GM12878 (cell line): ENCODE results near the gene SYNRG.

ENCODE experiments used
- ATF2 ChIP-seq: IDR thresholded peaks from 2 replicates; pipeline ENCODE4 v1.6.1; 2012; ENCODE audit warnings: low read length, inconsistent platforms
- BRCA1 ChIP-seq: IDR thresholded peaks from 2 replicates; pipeline ENCODE4 v1.6.1; 2011; ENCODE audit warnings: low read depth, low read length, improper control_type of control experiment
- CEBPB ChIP-seq, 2 experiments: fragments of 150-350 bp in 1 of 2; IDR thresholded peaks; 2 replicates each; pipeline ENCODE4 v1.6.1; 2012 to 2014; ENCODE audit warnings: low read depth in 2 of 2, low read length in 2 of 2, borderline replicate concordance in 1 of 2, inconsistent platforms in 1 of 2
- CTCF ChIP-seq, 3 experiments: IDR thresholded peaks in 2 of 3; conservative IDR thresholded peaks in 1 of 3; 2 replicates each; pipeline ENCODE4 v1.5.1; 2011; ENCODE audit warnings: low read depth in 3 of 3, low read length in 3 of 3, mild to moderate bottlenecking in 3 of 3, control low read depth in 2 of 3, moderate library complexity in 2 of 3, inconsistent platforms in 1 of 3, mixed read lengths in 1 of 3; ENCODE audit not compliant: control insufficient read depth in 2 of 3, insufficient read depth in 1 of 3; ENCODE audit errors: extremely low read depth in 1 of 3
- ETV6 ChIP-seq, 2 experiments: fragments of 450-650 bp in 1 of 2; IDR thresholded peaks in 1 of 2; conservative IDR thresholded peaks in 1 of 2; 2 replicates each; pipeline ENCODE4 v1.6.1; 2014; ENCODE audit warnings: antibody characterized with exemption in 1 of 2, borderline replicate concordance in 1 of 2, low read depth in 1 of 2, mild to moderate bottlenecking in 1 of 2, moderate library complexity in 1 of 2
- HDGF ChIP-seq: fragments of 450-650 bp; IDR thresholded peaks from 2 replicates; pipeline ENCODE4 v1.6.1; 2016; ENCODE audit warnings: antibody characterized with exemption
- MYC ChIP-seq: IDR thresholded peaks from 2 replicates; pipeline ENCODE4 v1.6.1; 2011; ENCODE audit warnings: mild to moderate bottlenecking, low read length, moderate library complexity, inconsistent platforms; ENCODE audit not compliant: insufficient read depth, insufficient replicate concordance, insufficient read length, severe bottlenecking
- POLR2A ChIP-seq: IDR thresholded peaks from 2 replicates; pipeline ENCODE4 v1.6.1; 2011; ENCODE audit warnings: low read depth, mild to moderate bottlenecking, low read length
- RAD21 ChIP-seq: IDR thresholded peaks from 2 replicates; pipeline ENCODE4 v1.6.1; 2011; ENCODE audit warnings: mild to moderate bottlenecking, low read depth, low read length, moderate library complexity; ENCODE audit not compliant: insufficient read depth
- RAD51 ChIP-seq: fragments of 450-650 bp; IDR thresholded peaks from 2 replicates; pipeline ENCODE4 v1.6.1; 2016; ENCODE audit warnings: moderate library complexity, mild to moderate bottlenecking, inconsistent platforms
- TF ChIP-seq, protein P1 (sequence below): fragments of 450-650 bp; IDR thresholded peaks from 2 replicates; pipeline ENCODE4 v1.6.1; 2018; ENCODE audit warnings: mild to moderate bottlenecking, low read depth, moderate library complexity; ENCODE audit not compliant: partially characterized antibody
- TF ChIP-seq, protein P2 (sequence below): IDR thresholded peaks from 2 replicates; pipeline ENCODE4 v1.6.1; 2012; ENCODE audit warnings: low read depth, low read length, improper control_type of control experiment

DNA sequence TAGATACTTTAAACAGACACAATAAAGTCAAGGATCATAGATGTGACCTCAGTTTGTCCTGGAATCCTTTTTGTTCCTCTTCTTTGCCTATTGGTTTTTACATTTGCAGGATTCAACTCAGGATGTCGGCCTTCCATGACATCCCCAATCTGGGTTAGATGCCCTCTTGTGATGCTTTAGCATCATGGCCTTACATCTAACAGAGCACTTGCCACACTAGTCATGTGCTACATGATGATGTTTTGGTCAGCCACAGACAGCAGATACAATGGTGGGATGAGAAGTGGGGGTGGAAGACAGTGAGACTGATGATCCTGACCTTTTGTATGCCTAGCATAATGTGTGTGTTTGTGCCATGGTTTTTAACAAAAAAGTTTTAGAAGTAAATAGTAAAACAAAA lies 1.8 kb upstream of the SYNRG start:
- no peak for TF ChIP-seq ETV6 (conservative IDR thresholded peaks at IDR 0.05 in 1 of 2, IDR thresholded peaks at IDR 0.05 in 1 of 2; ENCODE audit: borderline replicate concordance in 1 of 2, low read depth in 1 of 2)
- no peak for TF ChIP-seq ATF2
- TF ChIP-seq BRCA1 = no peak
- TF ChIP-seq, protein P1, sequence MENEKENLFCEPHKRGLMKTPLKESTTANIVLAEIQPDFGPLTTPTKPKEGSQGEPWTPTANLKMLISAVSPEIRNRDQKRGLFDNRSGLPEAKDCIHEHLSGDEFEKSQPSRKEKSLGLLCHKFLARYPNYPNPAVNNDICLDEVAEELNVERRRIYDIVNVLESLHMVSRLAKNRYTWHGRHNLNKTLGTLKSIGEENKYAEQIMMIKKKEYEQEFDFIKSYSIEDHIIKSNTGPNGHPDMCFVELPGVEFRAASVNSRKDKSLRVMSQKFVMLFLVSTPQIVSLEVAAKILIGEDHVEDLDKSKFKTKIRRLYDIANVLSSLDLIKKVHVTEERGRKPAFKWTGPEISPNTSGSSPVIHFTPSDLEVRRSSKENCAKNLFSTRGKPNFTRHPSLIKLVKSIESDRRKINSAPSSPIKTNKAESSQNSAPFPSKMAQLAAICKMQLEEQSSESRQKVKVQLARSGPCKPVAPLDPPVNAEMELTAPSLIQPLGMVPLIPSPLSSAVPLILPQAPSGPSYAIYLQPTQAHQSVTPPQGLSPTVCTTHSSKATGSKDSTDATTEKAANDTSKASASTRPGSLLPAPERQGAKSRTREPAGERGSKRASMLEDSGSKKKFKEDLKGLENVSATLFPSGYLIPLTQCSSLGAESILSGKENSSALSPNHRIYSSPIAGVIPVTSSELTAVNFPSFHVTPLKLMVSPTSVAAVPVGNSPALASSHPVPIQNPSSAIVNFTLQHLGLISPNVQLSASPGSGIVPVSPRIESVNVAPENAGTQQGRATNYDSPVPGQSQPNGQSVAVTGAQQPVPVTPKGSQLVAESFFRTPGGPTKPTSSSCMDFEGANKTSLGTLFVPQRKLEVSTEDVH = no peak
- no peak for TF ChIP-seq MYC
- TF ChIP-seq, protein P2, sequence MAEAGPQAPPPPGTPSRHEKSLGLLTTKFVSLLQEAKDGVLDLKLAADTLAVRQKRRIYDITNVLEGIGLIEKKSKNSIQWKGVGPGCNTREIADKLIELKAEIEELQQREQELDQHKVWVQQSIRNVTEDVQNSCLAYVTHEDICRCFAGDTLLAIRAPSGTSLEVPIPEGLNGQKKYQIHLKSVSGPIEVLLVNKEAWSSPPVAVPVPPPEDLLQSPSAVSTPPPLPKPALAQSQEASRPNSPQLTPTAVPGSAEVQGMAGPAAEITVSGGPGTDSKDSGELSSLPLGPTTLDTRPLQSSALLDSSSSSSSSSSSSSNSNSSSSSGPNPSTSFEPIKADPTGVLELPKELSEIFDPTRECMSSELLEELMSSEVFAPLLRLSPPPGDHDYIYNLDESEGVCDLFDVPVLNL = no peak
- no peak for TF ChIP-seq RAD51
- TF ChIP-seq HDGF = no peak
- TF ChIP-seq CEBPB (IDR thresholded peaks at IDR 0.05; ENCODE audit: borderline replicate concordance in 1 of 2, low read depth in 2 of 2, low read length in 2 of 2) = no peak
- TF ChIP-seq POLR2A = no peak
- TF ChIP-seq RAD21 = no peak
- no peak for TF ChIP-seq CTCF (IDR thresholded peaks at IDR 0.05 in 2 of 3, conservative IDR thresholded peaks at IDR 0.05 in 1 of 3; ENCODE audit: control insufficient read depth in 2 of 3, extremely low read depth in 1 of 3, insufficient read depth in 1 of 3, low read depth in 3 of 3, low read length in 3 of 3)
